Measurements from ENCODE around the gene FAM83F.

The FAM83F gene

GRCh38 chr22:39980596-39980995 lies 14.2 kb upstream of the FAM83F start:
- TF ChIP-seq, protein P1, sequence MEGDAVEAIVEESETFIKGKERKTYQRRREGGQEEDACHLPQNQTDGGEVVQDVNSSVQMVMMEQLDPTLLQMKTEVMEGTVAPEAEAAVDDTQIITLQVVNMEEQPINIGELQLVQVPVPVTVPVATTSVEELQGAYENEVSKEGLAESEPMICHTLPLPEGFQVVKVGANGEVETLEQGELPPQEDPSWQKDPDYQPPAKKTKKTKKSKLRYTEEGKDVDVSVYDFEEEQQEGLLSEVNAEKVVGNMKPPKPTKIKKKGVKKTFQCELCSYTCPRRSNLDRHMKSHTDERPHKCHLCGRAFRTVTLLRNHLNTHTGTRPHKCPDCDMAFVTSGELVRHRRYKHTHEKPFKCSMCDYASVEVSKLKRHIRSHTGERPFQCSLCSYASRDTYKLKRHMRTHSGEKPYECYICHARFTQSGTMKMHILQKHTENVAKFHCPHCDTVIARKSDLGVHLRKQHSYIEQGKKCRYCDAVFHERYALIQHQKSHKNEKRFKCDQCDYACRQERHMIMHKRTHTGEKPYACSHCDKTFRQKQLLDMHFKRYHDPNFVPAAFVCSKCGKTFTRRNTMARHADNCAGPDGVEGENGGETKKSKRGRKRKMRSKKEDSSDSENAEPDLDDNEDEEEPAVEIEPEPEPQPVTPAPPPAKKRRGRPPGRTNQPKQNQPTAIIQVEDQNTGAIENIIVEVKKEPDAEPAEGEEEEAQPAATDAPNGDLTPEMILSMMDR (IDR thresholded peaks at IDR 0.05; ENCODE audit: low read depth, low read length): no peak
- no peak for DNase-seq (ENCODE audit: extremely low read depth, low read depth)

- DNase-seq (ENCODE audit: extremely low read depth, low read depth): no peak
- TF ChIP-seq, protein P1 (IDR thresholded peaks at IDR 0.05; ENCODE audit: low read depth, low read length): no peak
Observed at GRCh38 chr22:39983346-39983745, 11.4 kb upstream of the FAM83F start.

- no peak for DNase-seq (ENCODE audit: extremely low read depth, low read depth)
- TF ChIP-seq, protein P1 (IDR thresholded peaks at IDR 0.05; ENCODE audit: low read depth, low read length): no peak
Observed at GRCh38 chr22:39984006-39984405, 10.7 kb upstream of the FAM83F start.

DNA sequence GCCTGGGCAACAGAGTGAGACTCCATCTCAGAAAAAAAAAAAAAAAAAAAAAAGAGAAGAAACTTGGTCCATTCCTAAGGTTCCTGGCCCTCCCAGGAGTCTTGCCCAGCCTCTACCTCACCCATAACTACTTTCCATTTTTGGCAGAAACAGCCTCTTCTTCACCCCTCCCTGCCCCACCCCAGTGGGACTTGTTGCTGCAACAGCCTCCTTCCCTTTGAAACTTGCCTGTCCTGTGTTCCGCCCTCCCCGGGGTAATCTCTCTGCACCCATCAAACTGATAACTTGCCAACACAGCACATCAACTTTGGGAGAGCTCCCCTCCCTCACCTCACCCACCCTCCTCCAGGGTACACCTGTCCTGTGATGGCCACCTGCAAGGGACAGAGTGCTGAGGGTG lies 10.0 kb upstream of the FAM83F start:
- no peak for DNase-seq (ENCODE audit: extremely low read depth, low read depth)
- TF ChIP-seq, protein P1 (IDR thresholded peaks at IDR 0.05; ENCODE audit: low read depth, low read length): no peak

- no peak for DNase-seq (ENCODE audit: extremely low read depth, low read depth)
- TF ChIP-seq, protein P1 (IDR thresholded peaks at IDR 0.05; ENCODE audit: low read depth, low read length): no peak
Observed at GRCh38 chr22:39985383-39986035, 9.2 kb upstream of the FAM83F start.

DNA sequence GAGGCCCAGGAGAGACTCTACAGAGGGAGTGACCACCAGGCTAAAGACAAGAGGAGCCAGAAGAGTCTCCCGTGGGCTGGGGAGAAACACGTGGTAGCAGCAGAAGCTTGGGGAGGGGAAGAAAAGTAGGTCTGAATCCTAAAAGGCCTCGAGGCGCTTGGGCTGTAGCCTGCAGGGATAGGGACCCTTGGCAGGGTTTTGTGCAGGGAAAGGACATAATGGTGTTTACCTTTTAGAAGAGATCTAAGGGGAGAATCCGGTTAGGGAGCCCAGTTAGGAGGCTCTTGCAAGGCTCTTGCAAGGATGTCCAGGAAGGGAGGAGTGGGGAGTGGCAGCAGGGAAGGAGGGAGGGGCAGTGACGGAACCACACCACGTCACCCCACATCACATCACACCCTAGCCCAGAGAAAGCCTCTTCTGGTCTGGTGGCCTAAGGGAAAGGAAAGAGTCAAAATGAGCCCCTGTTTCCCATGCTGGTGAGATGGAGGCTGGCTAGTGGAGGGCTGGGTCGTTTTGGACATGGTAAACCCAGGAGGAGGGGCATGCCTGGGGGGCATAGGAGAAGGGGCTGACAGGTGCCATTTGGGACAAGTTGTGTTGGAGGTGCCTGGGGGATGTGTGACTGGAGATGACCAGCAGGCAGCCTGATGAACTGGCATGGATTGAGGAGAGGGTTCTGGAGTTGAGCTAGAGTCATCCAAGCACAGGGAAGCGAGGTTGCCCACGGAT lies 6.2 kb upstream of the FAM83F start:
- DNase-seq (ENCODE audit: extremely low read depth, low read depth): no peak
- TF ChIP-seq, protein P1 (IDR thresholded peaks at IDR 0.05; ENCODE audit: low read depth, low read length): no peak

DNA sequence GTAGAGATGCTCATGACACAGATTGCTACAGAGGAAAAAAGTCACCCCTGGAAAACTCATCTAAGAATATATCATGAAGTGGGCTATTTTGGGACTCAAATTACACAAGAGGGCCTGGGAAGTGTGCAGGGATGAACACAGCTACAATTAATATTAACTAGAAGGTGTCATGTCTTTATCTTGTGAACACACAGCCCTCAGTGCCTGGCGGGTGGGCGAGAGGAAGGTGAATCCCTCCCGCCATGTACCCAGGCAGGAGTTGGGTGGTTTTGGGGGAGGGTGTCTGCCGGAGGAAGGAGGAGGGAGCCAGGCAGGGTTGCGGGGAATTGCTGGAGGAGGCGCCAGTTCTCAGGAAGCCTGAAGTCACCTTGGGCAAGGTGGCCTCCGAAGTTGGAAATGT lies 5.1 kb upstream of the FAM83F start:
- no peak for DNase-seq (ENCODE audit: extremely low read depth, low read depth)
- TF ChIP-seq, protein P1 (IDR thresholded peaks at IDR 0.05; ENCODE audit: low read depth, low read length): no peak

Measured in AG09319 (cell line).